RPMI7951 (cell line): ENCODE results near the gene DDX41. TPM values are rescaled to one million over a fixed set of nuclear protein-coding genes. Genes with fewer than 3 reads are reported as not detected.
A peak's percentile ranks its signal among the peaks of the same experiment; 100 is the strongest.
"Not testable (repeated sequence)": the region's sequence is repeated elsewhere in the genome, so short reads cannot be mapped to it uniquely, and the experiment has no call there.

Experiments
- DNase-seq: peaks from one replicate; pipeline ENCODE4 v3.0.0-alpha.2; 2012; ENCODE audit warnings: low read depth
- total RNA-seq: library from RNA; depleted of rRNA; stranded (reverse); fragments of >200 nt; shearing (Covaris generic); gene quantifications from 2 replicates; pipeline ENCODE4 v1.2.3, GENCODE V29; 2014

The DDX41 gene
- total RNA-seq, 1 experiment from 2014 or later, result 87.6 TPM

- peak; percentile 84 for DNase-seq
Observed at GRCh38 chr5:177537389-177538361, 20.9 kb upstream of the DDX41 start.

DNA sequence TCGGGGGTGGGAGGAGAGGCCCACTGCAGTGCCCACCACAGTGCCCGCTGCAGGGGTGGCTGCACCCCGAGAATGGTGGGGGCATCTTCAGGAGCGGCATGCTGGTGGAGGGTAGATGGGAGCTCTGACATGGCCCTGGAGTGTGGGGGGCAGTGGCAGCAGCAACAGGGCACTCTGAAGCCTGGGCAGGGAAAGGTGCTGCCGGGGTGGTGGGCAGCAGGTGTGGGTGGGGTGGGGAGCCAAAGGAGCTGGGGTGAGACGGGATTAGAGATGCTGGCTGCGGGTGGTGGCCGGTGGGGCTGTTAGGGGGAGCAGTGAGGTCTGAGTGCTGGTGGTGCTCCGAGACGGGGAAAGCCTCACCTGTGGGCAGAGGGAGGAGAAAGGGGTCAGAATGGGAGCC is 19.6 kb upstream of the DDX41 start:
- DNase-seq, result no peak

DNA sequence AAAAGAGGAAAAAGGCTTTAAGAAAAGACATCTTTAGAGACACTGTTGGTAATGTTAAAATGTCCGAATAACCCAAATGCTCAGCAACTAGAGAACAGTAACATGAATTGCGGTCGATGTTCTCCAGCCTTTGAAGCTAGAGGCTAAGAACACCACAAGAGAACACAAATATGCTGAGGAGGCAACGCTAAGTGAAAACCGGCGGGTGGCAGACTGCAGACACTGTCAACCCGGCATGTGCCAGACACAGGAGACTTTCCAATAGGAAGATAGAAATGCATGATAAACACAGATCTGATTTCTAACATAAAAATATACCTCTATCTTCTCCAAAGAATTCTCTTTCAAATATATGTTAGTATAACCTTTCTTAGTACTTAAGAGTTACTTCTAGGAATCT is 18.4 kb upstream of the DDX41 start:
- DNase-seq, result no peak

DNA sequence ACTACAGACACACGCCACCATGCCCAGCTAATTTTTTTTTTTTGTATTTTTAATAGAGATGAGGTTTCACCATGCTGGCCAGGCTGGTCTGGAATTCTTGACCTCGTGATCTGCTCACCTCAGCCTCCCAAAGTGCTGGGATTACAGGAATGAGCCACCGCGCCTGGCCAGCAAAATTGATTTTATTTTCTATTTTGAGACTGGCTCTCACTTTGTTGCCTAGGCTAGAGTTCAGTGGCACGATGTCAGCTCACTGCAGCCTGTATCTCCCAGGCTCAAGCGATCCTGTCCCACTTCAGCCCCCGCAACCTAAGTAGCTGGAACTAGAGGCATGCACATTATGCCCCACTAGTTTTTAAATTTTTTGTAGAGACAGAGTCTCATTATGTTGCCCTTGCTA is 17.7 kb upstream of the DDX41 start:
- not testable (repeated sequence) for DNase-seq

DNA sequence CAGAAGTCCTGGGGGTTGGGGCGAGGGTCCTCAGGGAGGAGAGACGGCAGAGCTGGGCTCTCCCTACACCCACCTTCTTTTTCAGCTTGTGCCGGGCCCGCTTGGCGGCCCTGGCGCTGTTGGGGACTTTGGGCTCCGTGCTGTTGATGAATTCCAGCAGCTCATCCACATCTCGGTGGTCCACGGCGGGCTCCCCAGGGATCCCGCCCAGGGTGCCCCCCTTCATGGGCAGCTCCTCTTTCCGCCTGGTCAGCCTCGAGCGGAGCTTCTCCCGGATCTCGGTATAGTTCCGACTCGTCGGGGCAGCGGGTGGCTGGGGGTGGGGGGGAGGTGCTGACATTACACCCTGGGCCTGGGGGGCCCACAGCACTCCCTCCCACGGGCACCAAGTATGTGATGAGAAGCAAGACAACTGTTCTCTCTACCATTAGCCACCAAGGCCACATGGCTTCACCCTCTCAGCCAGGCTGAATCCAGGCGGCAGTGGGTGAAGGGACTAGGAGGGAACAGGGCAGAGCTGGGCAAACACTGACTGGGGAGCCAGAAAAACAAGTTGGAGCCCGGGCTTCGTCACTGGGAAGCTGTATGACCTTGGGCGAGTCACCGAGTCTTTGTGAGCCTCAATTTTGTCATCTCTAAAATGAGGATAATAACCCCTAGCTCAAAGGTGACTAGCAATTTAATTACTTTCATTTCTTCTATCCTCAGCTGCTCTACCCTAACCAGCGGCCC is 14.6 kb upstream of the DDX41 start:
- no peak for DNase-seq

- DNase-seq, result no peak
Observed at GRCh38 chr5:177530638-177531037, 13.9 kb upstream of the DDX41 start.

- DNase-seq, result no peak
Observed at GRCh38 chr5:177529247-177530203, 12.8 kb upstream of the DDX41 start.

DNA sequence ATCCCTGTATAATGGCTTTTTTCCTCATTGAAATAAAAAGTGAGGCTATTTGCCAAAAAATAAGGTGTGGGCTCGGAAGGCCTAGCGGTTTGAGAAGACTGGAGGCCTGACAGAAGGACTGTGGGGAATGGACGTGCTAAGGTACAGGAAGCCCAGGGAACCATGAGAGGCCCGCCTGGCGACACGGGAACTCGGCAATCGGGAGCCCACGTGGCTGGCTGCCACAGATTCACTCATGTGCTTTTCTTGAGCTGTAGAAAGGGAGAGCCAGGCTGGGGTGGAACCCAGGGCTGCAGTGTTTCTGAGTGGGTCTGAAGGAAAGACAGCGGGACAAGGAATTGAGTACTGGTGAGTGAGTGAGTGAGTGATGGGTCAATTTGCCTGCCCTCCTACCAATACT is 11.9 kb upstream of the DDX41 start:
- no peak for DNase-seq

GRCh38 chr5:177527595-177527994 is 10.8 kb upstream of the DDX41 start:
- no peak for DNase-seq

- DNase-seq, result no peak
Observed at GRCh38 chr5:177526791-177527190, 10.0 kb upstream of the DDX41 start.

GRCh38 chr5:177526191-177526590 is 9.4 kb upstream of the DDX41 start:
- DNase-seq, result no peak

GRCh38 chr5:177524941-177525655 is 8.3 kb upstream of the DDX41 start:
- DNase-seq, result no peak

DNA sequence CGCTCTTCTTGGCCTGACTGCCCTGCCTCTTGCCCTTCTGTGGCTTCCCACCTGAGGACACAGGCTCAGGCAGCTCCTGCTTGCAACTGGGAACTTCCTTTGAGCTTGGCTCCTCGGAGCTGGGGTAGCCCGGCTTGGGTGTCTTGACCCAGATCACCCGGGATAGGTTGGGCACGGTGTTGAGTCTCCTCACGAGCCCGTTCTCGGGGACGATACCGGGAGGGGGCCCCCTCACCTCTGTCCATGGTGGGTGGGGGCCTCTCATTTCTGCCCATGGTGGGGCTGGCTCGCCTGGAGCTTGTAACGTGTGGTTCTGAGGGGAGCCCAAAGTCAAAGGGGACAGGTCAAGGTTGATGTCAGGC is 7.8 kb upstream of the DDX41 start:
- DNase-seq, result no peak

DNA sequence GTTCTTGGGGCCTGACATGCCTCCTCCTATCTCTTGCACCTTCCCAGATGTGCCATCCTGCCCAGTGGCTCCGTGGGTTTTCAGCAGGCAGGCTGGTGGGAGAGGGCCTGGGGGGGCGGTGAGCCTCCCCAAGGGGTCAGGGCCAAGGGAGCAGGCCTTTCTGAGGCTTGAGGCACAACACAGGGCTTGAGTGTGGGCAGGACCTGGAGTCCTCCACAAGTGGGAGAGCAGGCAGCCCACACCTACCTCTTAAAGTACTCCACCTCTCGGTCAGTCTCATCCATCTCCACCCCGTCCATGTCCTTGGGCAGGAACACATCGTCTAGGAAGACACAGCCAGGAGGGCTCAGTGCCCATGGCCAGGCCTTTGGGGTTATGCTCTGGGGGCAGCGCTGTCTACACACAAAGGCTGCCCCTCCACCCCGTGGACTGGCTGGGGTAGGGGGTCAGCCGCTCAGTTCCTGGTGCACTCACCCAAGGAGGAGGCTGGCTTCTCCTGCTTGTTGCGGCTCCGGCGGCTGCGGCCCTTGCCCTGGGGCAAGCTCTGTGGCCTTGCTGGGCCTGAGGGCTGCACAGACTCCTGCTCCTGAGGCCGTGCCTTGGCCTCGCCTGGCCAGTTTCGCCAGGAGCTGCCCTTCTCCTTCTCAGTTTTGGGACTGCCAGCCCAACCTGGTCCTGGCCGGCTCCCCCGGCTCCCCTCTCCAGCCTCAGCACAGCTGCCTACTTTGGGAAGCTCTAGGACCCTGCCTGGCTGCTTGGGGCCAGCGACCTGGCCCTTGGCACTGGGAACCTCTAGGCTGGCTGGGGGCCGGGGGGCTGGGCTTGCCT is 7.2 kb upstream of the DDX41 start:
- no peak for DNase-seq

- no peak for DNase-seq
Observed at GRCh38 chr5:177520916-177521513, 4.3 kb upstream of the DDX41 start.

- DNase-seq, result no peak
Observed at GRCh38 chr5:177520271-177520670, 3.5 kb upstream of the DDX41 start.

GRCh38 chr5:177519463-177520235 is 2.9 kb upstream of the DDX41 start:
- no peak for DNase-seq

DNA sequence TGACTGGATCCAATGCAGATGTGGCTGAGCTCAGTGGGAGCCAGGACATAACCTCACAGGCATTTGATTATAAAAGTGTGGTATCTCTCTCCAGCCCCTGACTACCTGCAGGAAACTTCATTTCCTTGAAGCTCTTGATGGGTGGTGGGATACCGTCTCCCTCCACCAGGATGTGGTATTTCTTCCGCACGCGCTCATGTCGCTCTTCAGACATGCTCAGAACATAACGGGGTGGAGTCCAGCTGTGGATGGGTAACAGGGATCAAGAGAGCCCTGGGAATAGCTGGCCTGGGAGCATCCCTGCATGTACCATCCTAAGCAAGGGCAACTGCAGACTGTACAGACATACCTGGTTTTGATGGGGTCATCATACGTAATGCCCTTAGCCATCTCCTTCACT is 1.2 kb downstream of the DDX41 start:
- DNase-seq, result no peak

DNA sequence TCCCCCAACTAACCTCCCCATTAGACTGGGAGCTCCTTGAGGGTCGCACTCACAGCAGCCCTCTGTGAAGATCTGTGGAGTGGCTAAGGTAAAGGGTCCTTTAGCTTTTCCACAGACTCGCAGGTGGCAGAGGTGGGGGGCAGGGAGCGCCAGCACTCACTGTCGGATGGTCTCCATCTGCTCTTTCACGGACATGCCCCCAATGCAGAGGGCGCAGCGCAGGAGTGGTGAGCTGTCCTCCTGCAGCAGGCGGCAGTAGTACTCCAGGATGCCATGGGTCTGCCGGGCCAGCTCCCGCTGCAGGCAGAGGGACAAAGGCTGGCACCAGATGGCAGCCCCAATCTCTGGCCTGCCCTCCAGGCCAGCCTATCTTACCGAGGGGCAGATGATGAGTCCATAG is 2.2 kb downstream of the DDX41 start:
- no peak for DNase-seq
